Caco-2 (cell line): ENCODE results near the gene CRTC2. TPM values are rescaled to one million over a fixed set of nuclear protein-coding genes. Genes with fewer than 3 reads are reported as not detected.

Experiments
- BruUV-seq: library from RNA; stranded (reverse); fragments of 400-500 nt; replicated peaks from 2 replicates; lab custom pipeline; 2021; lab: Mats Ljungman, UMichigan
- CTCF ChIA-PET: fragments of 300-600 bp; sonication (Branson Sonifier 250); formaldehyde crosslinking; loops from one replicate; lab custom pipeline; 2022; ENCODE audit warnings: antibody characterized with exemption; lab: Charles Lee
- POLR2A ChIA-PET: fragments of 300-600 bp; sonication (Branson Sonifier 250); formaldehyde crosslinking; loops from one replicate; lab custom pipeline; 2022; ENCODE audit warnings: antibody characterized with exemption; lab: Charles Lee
- DNase-seq, 2 experiments: peaks; one replicate each; pipeline versions ENCODE4 v3.0.0 to v3.0.0-alpha.2; 2020 to 2022
- H3K27me3 ChIP-seq: replicated peaks from 2 replicates; pipeline ENCODE4 v1.6.0; 2011; ENCODE audit warnings: low read length; ENCODE audit not compliant: control insufficient read depth, insufficient read depth
- H3K36me3 ChIP-seq: 2 replicates; pipeline ENCODE4 v1.5.1; 2011; ENCODE audit warnings: low read length; ENCODE audit not compliant: control insufficient read depth, insufficient read depth
- H3K4me1 ChIP-seq: fragments of 250-450 bp; sonication (Bioruptor Pico); 2 replicates; pipeline ENCODE4 v1.5.1; 2020; ENCODE audit warnings: mild to moderate bottlenecking
- H3K4me3 ChIP-seq: 2 replicates; pipeline ENCODE4 v1.5.1; 2011; ENCODE audit warnings: low read depth, mild to moderate bottlenecking, control low read depth, low read length
- H3K9me3 ChIP-seq: fragments of 250-450 bp; sonication (Bioruptor Pico); 2 replicates; pipeline ENCODE4 v1.5.1; 2020; ENCODE audit warnings: mild to moderate bottlenecking, moderate library complexity
- H3K27ac Mint-ChIP-seq: one replicate; pipeline ENCODE4 v1.8.0; 2022; ENCODE audit warnings: mixed read lengths; ENCODE audit not compliant: unreplicated experiment
- H3K27me3 Mint-ChIP-seq: one replicate; pipeline ENCODE4 v1.8.0; 2022; ENCODE audit warnings: mixed read lengths; ENCODE audit not compliant: insufficient read depth, unreplicated experiment
- H3K36me3 Mint-ChIP-seq: one replicate; pipeline ENCODE4 v1.8.0; 2022; ENCODE audit warnings: mild to moderate bottlenecking, mixed read lengths; ENCODE audit not compliant: insufficient read depth, unreplicated experiment
- H3K4me1 Mint-ChIP-seq: one replicate; pipeline ENCODE4 v1.8.0; 2022; ENCODE audit warnings: low read depth, mixed read lengths; ENCODE audit not compliant: unreplicated experiment
- H3K4me3 Mint-ChIP-seq: one replicate; pipeline ENCODE4 v1.8.0; 2022; ENCODE audit warnings: mild to moderate bottlenecking, moderate library complexity, mixed read lengths; ENCODE audit not compliant: unreplicated experiment
- H3K9me3 Mint-ChIP-seq: one replicate; pipeline ENCODE4 v1.8.0; 2022; ENCODE audit warnings: mixed read lengths; ENCODE audit not compliant: unreplicated experiment
- CTCF ChIP-seq, 2 experiments: fragments of 200-600 bp in 1 of 2; IDR thresholded peaks; 1 replicate in 1 of 2; 2 replicates in 1 of 2; pipeline versions ENCODE4 v1.5.1 to v1.8.0; 2011 to 2022; ENCODE audit warnings: antibody characterized with exemption in 1 of 2, control low read depth in 1 of 2, inconsistent platforms in 1 of 2, low read depth in 1 of 2, low read length in 1 of 2, mild to moderate bottlenecking in 1 of 2, moderate library complexity in 1 of 2; ENCODE audit not compliant: insufficient read depth in 1 of 2, severe bottlenecking in 1 of 2, unreplicated experiment in 1 of 2
- intact Hi-C: fragments of 100-400 bp; cut with micrococcal nuclease; formaldehyde crosslinking; loops from one replicate; pipeline ENCODE4 v1.10.0; 2022; ENCODE audit not compliant: unreplicated experiment
- microRNA-seq: library from miRNA; unstranded; fragments of <30 nt; microRNA quantifications from one replicate; pipeline ENCODE4 v1.2.0, GENCODE V29; 2022
- total RNA-seq: library from RNA; stranded (reverse); gene quantifications from 2 replicates; pipeline ENCODE4 v1.2.3, GENCODE V29; 2022

The CRTC2 gene
- total RNA-seq, 1 experiment from 2014 or later: 24.4 TPM

- H3K4me3 Mint-ChIP-seq: no peak overlapping the region
- Histone ChIP-seq H3K9me3 (no peaks in the 10 kb centered on the region), H3K36me3 (no peaks in the 10 kb centered on the region), H3K27me3 (no peaks in the 10 kb centered on the region), H3K4me1 (no peaks in the 10 kb centered on the region), H3K4me3 (no peak overlapping the region)
- ChIA-PET CTCF (no interaction called here), POLR2A (no interaction called here)
- no peaks in the 10 kb centered on the region for H3K27me3 Mint-ChIP-seq
- no TSS peak for BruUV-seq
- H3K4me1 Mint-ChIP-seq: no peaks in the 10 kb centered on the region
- H3K9me3 Mint-ChIP-seq: no peaks in the 10 kb centered on the region
- intact Hi-C loops: no loop called here
- peaks cover 19% of the 10 kb centered on the region for H3K36me3 Mint-ChIP-seq
- no peak for DNase-seq
- no peak overlapping the region for H3K27ac Mint-ChIP-seq
- no peak for TF ChIP-seq CTCF (IDR thresholded peaks at IDR 0.05; ENCODE audit: insufficient read depth in 1 of 2, low read depth in 1 of 2, low read length in 1 of 2, severe bottlenecking in 1 of 2, unreplicated experiment in 1 of 2)
Observed at GRCh38 chr1:153903841-153904455, 54.5 kb downstream of the CRTC2 start.

GRCh38 chr1:153899509-153899908 is 58.9 kb downstream of the CRTC2 start:
- Mint-ChIP-seq H3K9me3 (no peaks in the 10 kb centered on the region), H3K4me3 (no peak overlapping the region), H3K36me3 (peaks cover 17% of the 10 kb centered on the region), H3K4me1 (no peaks in the 10 kb centered on the region), H3K27me3 (no peaks in the 10 kb centered on the region), H3K27ac (no peak overlapping the region)
- Histone ChIP-seq H3K4me3 (no peak overlapping the region), H3K9me3 (no peaks in the 10 kb centered on the region), H3K4me1 (no peaks in the 10 kb centered on the region), H3K36me3 (no peaks in the 10 kb centered on the region), H3K27me3 (no peaks in the 10 kb centered on the region)
- CTCF ChIA-PET: no interaction called here
- DNase-seq: no peak
- no peak for TF ChIP-seq CTCF (IDR thresholded peaks at IDR 0.05; ENCODE audit: insufficient read depth in 1 of 2, low read depth in 1 of 2, low read length in 1 of 2, severe bottlenecking in 1 of 2, unreplicated experiment in 1 of 2)
- intact Hi-C loops: no loop called here
- BruUV-seq: no TSS peak
- POLR2A ChIA-PET: no interaction called here

Small RNAs within 50 kb of the gene (microRNA-seq; reads per million reads assigned to microRNA genes)
- gene MIR6737: not detected

Other genes with a start within 250 kb of the CRTC2 start
- 39.0 and 43.4 TPM in 2 replicates for gene INTS3, start 230.6 kb downstream of the CRTC2 start, total RNA-seq
- gene SLC27A3, start 183.2 kb downstream of the CRTC2 start, total RNA-seq: 22.8 and 27.2 TPM in 2 replicates
- gene GATAD2B, start 35.6 kb downstream of the CRTC2 start, total RNA-seq: 38.0 and 42.6 TPM in 2 replicates
- gene DENND4B, start 11.9 kb downstream of the CRTC2 start, total RNA-seq: 78.2 and 79.0 TPM in 2 replicates
- 135 and 150 TPM in 2 replicates for gene SLC39A1, start 4.9 kb upstream of the CRTC2 start, total RNA-seq
- gene CREB3L4, start 9.3 kb upstream of the CRTC2 start, total RNA-seq: 9.0 and 9.8 TPM in 2 replicates
- 123 and 124 TPM in 2 replicates for gene JTB, start 19.1 kb upstream of the CRTC2 start, total RNA-seq
- 77.4 and 79.3 TPM in 2 replicates for gene RAB13, start 27.7 kb upstream of the CRTC2 start, total RNA-seq
- 2,648 and 2,676 TPM in 2 replicates for gene RPS27, start 32.1 kb upstream of the CRTC2 start, total RNA-seq
- gene NUP210L, start 196.5 kb upstream of the CRTC2 start, total RNA-seq: 0.07 and 0.19 TPM in 2 replicates
- 681 and 698 TPM in 2 replicates for gene TPM3, start 233.5 kb upstream of the CRTC2 start, total RNA-seq
- gene CFAP141, start 247.7 kb upstream of the CRTC2 start, total RNA-seq: not detected in 2 replicates